Karpas-422 (cell line): ENCODE measurements around the gene FRMD6. TPM values are rescaled to one million over a fixed set of nuclear protein-coding genes. Genes with fewer than 3 reads are reported as not detected.
"Not testable (repeated sequence)": the region's sequence is repeated elsewhere in the genome, so short reads cannot be mapped to it uniquely, and the experiment has no call there.

Source experiments
- DNase-seq: peaks from one replicate; pipeline ENCODE4 v3.0.0-alpha.2; 2015
- H2AFZ ChIP-seq: fragments of 200-600 bp; sonication (generic); 2 replicates; pipeline ENCODE4 v1.6.1; 2014; ENCODE audit warnings: antibody characterized with exemption, low read length, mixed read lengths
- H3K27ac ChIP-seq: fragments of 200-600 bp; sonication (generic); 2 replicates; pipeline ENCODE4 v1.5.1; 2014; ENCODE audit warnings: mild to moderate bottlenecking, low read length, moderate library complexity
- H3K27me3 ChIP-seq: fragments of 200-600 bp; sonication (generic); 2 replicates; pipeline ENCODE4 v1.6.1; 2014; ENCODE audit warnings: low read length, mixed read lengths
- H3K36me3 ChIP-seq: fragments of 200-600 bp; sonication (generic); 2 replicates; pipeline ENCODE4 v1.6.1; 2014; ENCODE audit warnings: low read length, mixed read lengths; ENCODE audit not compliant: insufficient read depth
- H3K4me1 ChIP-seq: fragments of 200-600 bp; sonication (generic); 2 replicates; pipeline ENCODE4 v1.6.1; 2014; ENCODE audit warnings: mild to moderate bottlenecking, low read length, mixed read lengths
- H3K4me2 ChIP-seq: fragments of 200-600 bp; sonication (generic); 2 replicates; pipeline ENCODE4 v1.6.1; 2014; ENCODE audit warnings: low read length, low read depth, mild to moderate bottlenecking; ENCODE audit not compliant: poor library complexity, severe bottlenecking
- H3K4me3 ChIP-seq: fragments of 200-600 bp; sonication (generic); 2 replicates; pipeline ENCODE4 v1.5.1; 2014; ENCODE audit warnings: mild to moderate bottlenecking, antibody characterized with exemption, low read length, mixed read lengths
- H3K79me2 ChIP-seq: fragments of 200-600 bp; sonication (generic); 2 replicates; pipeline ENCODE4 v1.6.1; 2014; ENCODE audit warnings: mild to moderate bottlenecking, low read length, mixed read lengths
- H3K9ac ChIP-seq: fragments of 200-600 bp; sonication (generic); 2 replicates; pipeline ENCODE4 v1.6.0; 2014; ENCODE audit warnings: low read length
- H3K9me2 ChIP-seq: fragments of 200-600 bp; sonication (generic), shearing (Covaris generic); replicated peaks from 2 replicates; pipeline ENCODE4 v1.6.0; 2014; ENCODE audit warnings: mild to moderate bottlenecking, low read length, moderate library complexity; ENCODE audit not compliant: insufficient read depth
- H3K9me3 ChIP-seq: fragments of 300-700, 200-600 bp; sonication (generic); 2 replicates; pipeline ENCODE4 v1.6.1; 2014; ENCODE audit warnings: low read length, mixed read lengths
- H4K20me1 ChIP-seq: fragments of 200-600 bp; sonication (generic); 2 replicates; pipeline ENCODE4 v1.6.1; 2014; ENCODE audit warnings: mild to moderate bottlenecking, antibody characterized with exemption, low read length, low read depth; ENCODE audit not compliant: insufficient read depth
- total RNA-seq: library from RNA; depleted of rRNA; stranded (reverse); fragments of >200 nt; shearing (Covaris generic); gene quantifications from 2 replicates; pipeline ENCODE4 v1.2.3, GENCODE V29; 2014; ENCODE audit warnings: low replicate concordance

Gene FRMD6
- total RNA-seq, 1 experiment from 2014 or later = 0.37 TPM

DNA sequence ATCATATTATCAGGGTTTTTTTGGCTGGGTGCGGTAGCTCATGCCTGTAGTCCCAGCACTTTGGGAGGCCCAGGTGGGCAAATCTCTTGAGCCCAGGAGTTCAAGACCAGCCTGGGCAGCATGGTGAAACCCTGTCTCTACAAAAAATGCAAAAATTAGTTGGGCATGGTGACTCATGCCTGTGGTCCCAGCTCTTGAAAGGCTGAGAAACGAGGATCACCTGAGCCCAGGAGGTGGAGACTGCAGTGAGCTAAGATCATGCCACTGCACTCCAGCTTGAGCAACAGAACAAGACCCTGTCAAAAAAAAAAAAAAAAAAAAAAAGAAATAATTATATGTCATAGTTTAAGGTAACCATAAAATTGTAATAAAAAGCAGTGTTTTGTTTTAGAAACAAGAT, 18.4 kb upstream of the FRMD6 start:
- H3K27ac ChIP-seq, H4K20me1 ChIP-seq, H2AFZ ChIP-seq, DNase-seq, H3K9me2 ChIP-seq, H3K4me2 ChIP-seq, H3K4me1 ChIP-seq, H3K9me3 ChIP-seq, H3K27me3 ChIP-seq, H3K4me3 ChIP-seq, H3K79me2 ChIP-seq, H3K36me3 ChIP-seq, H3K9ac ChIP-seq: not testable (repeated sequence)

- Histone ChIP-seq H3K4me2 (no peak overlapping the region), H3K36me3 (no peaks in the 10 kb centered on the region), H3K4me3 (no peak overlapping the region), H3K27ac (no peak overlapping the region), H3K79me2 (no peaks in the 10 kb centered on the region), H3K4me1 (no peaks in the 10 kb centered on the region), H3K9ac (no peak overlapping the region), H2AFZ (no peak overlapping the region), H3K9me3 (no peaks in the 10 kb centered on the region), H4K20me1 (no peaks in the 10 kb centered on the region), H3K27me3 (no peaks in the 10 kb centered on the region), H3K9me2 (no peaks in the 10 kb centered on the region)
- DNase-seq = no peak
These were observed 15.6 kb upstream of the FRMD6 start for GRCh38 chr14:51636109-51636508.

GRCh38 chr14:51638071-51638944, 13.4 kb upstream of the FRMD6 start:
- H3K4me3 ChIP-seq = no peak overlapping the region

GRCh38 chr14:51639668-51640316, 11.9 kb upstream of the FRMD6 start:
- no peak overlapping the region for H3K4me3 ChIP-seq

More at GRCh38 chr14:51638071-51638944, 13.4 kb upstream of the FRMD6 start:
- Histone ChIP-seq H3K4me2 (no peak overlapping the region), H3K4me1 (no peaks in the 10 kb centered on the region), H3K27me3 (peaks cover 4% of the 10 kb centered on the region; the same call in 1 of the 2 replicates), H3K36me3 (no peaks in the 10 kb centered on the region), H3K79me2 (no peaks in the 10 kb centered on the region), H3K27ac (no peak overlapping the region), H3K9me2 (no peaks in the 10 kb centered on the region), H4K20me1 (no peaks in the 10 kb centered on the region), H3K9me3 (no peaks in the 10 kb centered on the region), H2AFZ (no peak overlapping the region), H3K9ac (no peak overlapping the region)
- no peak for DNase-seq

DNA sequence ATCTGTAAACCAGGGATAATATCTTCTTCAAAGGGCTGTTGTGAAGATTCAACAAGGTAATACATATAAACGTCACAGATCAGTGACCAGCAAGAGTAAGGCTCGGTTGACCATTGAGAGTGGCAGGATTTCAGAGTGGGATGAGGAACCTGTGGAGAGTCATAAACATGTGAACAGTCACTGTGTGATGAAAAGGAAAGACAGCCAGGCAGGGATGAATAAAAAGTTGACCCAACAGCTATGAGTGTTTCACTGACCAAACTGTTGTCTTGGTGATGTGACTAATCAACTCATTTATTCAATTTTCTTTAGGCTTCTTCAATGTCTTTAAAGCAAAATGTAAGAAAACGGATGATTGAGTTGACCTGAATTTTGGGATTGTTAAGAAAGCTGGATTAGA, 8.6 kb upstream of the FRMD6 start:
- no peaks in the 10 kb centered on the region for H3K79me2 ChIP-seq
- no peaks in the 10 kb centered on the region for H4K20me1 ChIP-seq
- no peak overlapping the region for H3K4me3 ChIP-seq

More at GRCh38 chr14:51639668-51640316, 11.9 kb upstream of the FRMD6 start:
- no peaks in the 10 kb centered on the region for H3K9me2 ChIP-seq
- H2AFZ ChIP-seq = no peak overlapping the region
- no peak overlapping the region for H3K27ac ChIP-seq
- H3K79me2 ChIP-seq = no peaks in the 10 kb centered on the region
- H3K9ac ChIP-seq = no peak overlapping the region
- DNase-seq = no peak
- H3K4me2 ChIP-seq = no peak overlapping the region
- H3K36me3 ChIP-seq = no peaks in the 10 kb centered on the region
- H3K27me3 ChIP-seq = peaks cover 4% of the 10 kb centered on the region; the same call in 1 of the 2 replicates
- no peaks in the 10 kb centered on the region for H3K4me1 ChIP-seq
- no peaks in the 10 kb centered on the region for H3K9me3 ChIP-seq
- H4K20me1 ChIP-seq = no peaks in the 10 kb centered on the region

DNA sequence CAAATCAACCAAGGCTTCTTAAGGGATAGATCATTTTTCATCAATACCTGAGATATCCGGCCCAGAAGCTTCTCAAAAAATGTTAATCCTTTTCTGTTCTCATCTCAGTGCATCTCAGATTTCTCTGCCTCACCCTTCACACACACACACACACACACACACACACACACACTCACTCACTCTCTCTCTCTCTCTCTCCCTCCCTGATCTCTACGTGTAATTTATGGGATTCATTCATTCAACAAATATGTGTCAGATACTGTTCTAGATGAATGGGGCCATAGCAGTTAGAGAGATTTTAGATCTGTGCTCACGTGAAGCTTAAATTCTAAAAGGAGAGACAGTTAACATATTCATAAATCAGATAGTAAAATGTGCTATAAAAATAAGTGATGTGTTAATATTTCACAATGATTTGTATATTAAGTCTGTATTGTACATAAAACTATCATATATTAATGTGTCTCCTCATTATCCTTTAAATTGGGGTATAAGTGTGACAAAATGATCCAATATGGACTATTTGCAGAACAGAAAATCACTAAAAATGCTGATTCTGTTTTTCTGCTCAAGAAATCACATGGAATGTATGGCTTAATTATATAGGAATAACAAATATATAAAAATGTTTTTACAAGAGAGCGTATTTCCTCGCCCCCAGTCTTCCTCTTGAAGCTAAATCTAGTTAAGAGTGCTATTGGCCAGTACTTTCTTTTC, 7.3 kb upstream of the FRMD6 start:
- Histone ChIP-seq H3K4me1 (no peaks in the 10 kb centered on the region), H3K9ac (no peak overlapping the region), H3K9me2 (no peaks in the 10 kb centered on the region), H3K79me2 (no peaks in the 10 kb centered on the region), H3K9me3 (no peaks in the 10 kb centered on the region), H3K27ac (no peak overlapping the region), H3K4me3 (no peak overlapping the region), H4K20me1 (no peaks in the 10 kb centered on the region), H3K27me3 (peaks cover 4% of the 10 kb centered on the region; the same call in 1 of the 2 replicates), H2AFZ (no peak overlapping the region), H3K4me2 (no peak overlapping the region), H3K36me3 (no peaks in the 10 kb centered on the region)
- no peak for DNase-seq

More for the DNA sequence above, 8.6 kb upstream of the FRMD6 start:
- H3K9ac ChIP-seq = no peak overlapping the region
- peaks cover 4% of the 10 kb centered on the region; the same call in 1 of the 2 replicates for H3K27me3 ChIP-seq
- no peaks in the 10 kb centered on the region for H3K9me3 ChIP-seq
- H3K9me2 ChIP-seq = no peaks in the 10 kb centered on the region
- no peak overlapping the region for H3K4me2 ChIP-seq
- H3K36me3 ChIP-seq = no peaks in the 10 kb centered on the region
- H3K27ac ChIP-seq = no peak overlapping the region
- H2AFZ ChIP-seq = no peak overlapping the region
- DNase-seq = no peak
- H3K4me1 ChIP-seq = no peaks in the 10 kb centered on the region

GRCh38 chr14:51648296-51648695, 3.4 kb upstream of the FRMD6 start:
- no peaks in the 10 kb centered on the region for H3K36me3 ChIP-seq
- no peak overlapping the region for H3K9ac ChIP-seq
- no peaks in the 10 kb centered on the region for H4K20me1 ChIP-seq
- H2AFZ ChIP-seq = no peak overlapping the region
- H3K4me3 ChIP-seq = no peak overlapping the region
- no peaks in the 10 kb centered on the region for H3K9me2 ChIP-seq
- DNase-seq = no peak
- no peaks in the 10 kb centered on the region for H3K27me3 ChIP-seq
- H3K79me2 ChIP-seq = no peaks in the 10 kb centered on the region
- H3K27ac ChIP-seq = no peak overlapping the region
- no peaks in the 10 kb centered on the region for H3K9me3 ChIP-seq
- H3K4me2 ChIP-seq = no peak overlapping the region
- peaks cover 20% of the 10 kb centered on the region for H3K4me1 ChIP-seq
